ENCODE results near the gene SMCO1.
A peak's percentile ranks its signal among the peaks of the same experiment; 100 is the strongest.
"Not testable (repeated sequence)": the region's sequence is repeated elsewhere in the genome, so short reads cannot be mapped to it uniquely, and the experiment has no call there.

SMCO1 gene

GRCh38 chr3:196519718-196520082 lies 4.6 kb upstream of the SMCO1 start:
- no peak for TF ChIP-seq CTCF (IDR thresholded peaks at IDR 0.05; ENCODE audit: insufficient read depth, missing control alignments)
- FAIRE-seq (no peak), DNase-seq (ENCODE audit: insufficient read length, low spot score) (no peak)

GRCh38 chr3:196518966-196519717 lies 4.0 kb upstream of the SMCO1 start:
- peak; percentile 41 for TF ChIP-seq CTCF (IDR thresholded peaks at IDR 0.05; ENCODE audit: insufficient read depth, missing control alignments)
- FAIRE-seq: no peak

GRCh38 chr3:196517919-196518318 lies 2.8 kb upstream of the SMCO1 start:
- no peak for DNase-seq (ENCODE audit: insufficient read length, low spot score)
- no peak for FAIRE-seq
- TF ChIP-seq CTCF (IDR thresholded peaks at IDR 0.05; ENCODE audit: insufficient read depth, missing control alignments): no peak

More at GRCh38 chr3:196518966-196519717, 4.0 kb upstream of the SMCO1 start:
- no peak for DNase-seq (ENCODE audit: insufficient read length, low spot score)

GRCh38 chr3:196517162-196517800 lies 2.1 kb upstream of the SMCO1 start:
- no peak for DNase-seq (ENCODE audit: insufficient read length, low spot score)
- no peak for FAIRE-seq

GRCh38 chr3:196514350-196514716 lies 813 bp downstream of the SMCO1 start:
- FAIRE-seq (no peak), DNase-seq (ENCODE audit: insufficient read length, low spot score) (no peak)
- TF ChIP-seq CTCF (IDR thresholded peaks at IDR 0.05; ENCODE audit: insufficient read depth, missing control alignments): no peak

More at GRCh38 chr3:196517162-196517800, 2.1 kb upstream of the SMCO1 start:
- no peak for TF ChIP-seq CTCF (IDR thresholded peaks at IDR 0.05; ENCODE audit: insufficient read depth, missing control alignments)

- no peak for TF ChIP-seq CTCF (IDR thresholded peaks at IDR 0.05; ENCODE audit: insufficient read depth, missing control alignments)
- FAIRE-seq: no peak
- no peak for DNase-seq (ENCODE audit: insufficient read length, low spot score)
These were observed 1.3 kb downstream of the SMCO1 start for GRCh38 chr3:196513697-196514349.

GRCh38 chr3:196511646-196512425 lies 3.3 kb downstream of the SMCO1 start:
- not testable (repeated sequence) for DNase-seq (ENCODE audit: insufficient read length, low spot score); FAIRE-seq

- not testable (repeated sequence) for FAIRE-seq; DNase-seq (ENCODE audit: insufficient read length, low spot score)
These were observed 4.0 kb downstream of the SMCO1 start for GRCh38 chr3:196511108-196511507.

All from D721Med (cell line).